Fibroblast of skin of left biceps (primary cell): ENCODE measurements around the gene IARS2.
"Not testable (repeated sequence)": the region's sequence is repeated elsewhere in the genome, so short reads cannot be mapped to it uniquely, and the experiment has no call there.

Experiments used
- DNase-seq, 2 experiments: peaks; one replicate each; pipeline ENCODE4 v3.0.0-alpha.2; 2013; ENCODE audit warnings: low read depth in 2 of 2

IARS2 gene

DNA sequence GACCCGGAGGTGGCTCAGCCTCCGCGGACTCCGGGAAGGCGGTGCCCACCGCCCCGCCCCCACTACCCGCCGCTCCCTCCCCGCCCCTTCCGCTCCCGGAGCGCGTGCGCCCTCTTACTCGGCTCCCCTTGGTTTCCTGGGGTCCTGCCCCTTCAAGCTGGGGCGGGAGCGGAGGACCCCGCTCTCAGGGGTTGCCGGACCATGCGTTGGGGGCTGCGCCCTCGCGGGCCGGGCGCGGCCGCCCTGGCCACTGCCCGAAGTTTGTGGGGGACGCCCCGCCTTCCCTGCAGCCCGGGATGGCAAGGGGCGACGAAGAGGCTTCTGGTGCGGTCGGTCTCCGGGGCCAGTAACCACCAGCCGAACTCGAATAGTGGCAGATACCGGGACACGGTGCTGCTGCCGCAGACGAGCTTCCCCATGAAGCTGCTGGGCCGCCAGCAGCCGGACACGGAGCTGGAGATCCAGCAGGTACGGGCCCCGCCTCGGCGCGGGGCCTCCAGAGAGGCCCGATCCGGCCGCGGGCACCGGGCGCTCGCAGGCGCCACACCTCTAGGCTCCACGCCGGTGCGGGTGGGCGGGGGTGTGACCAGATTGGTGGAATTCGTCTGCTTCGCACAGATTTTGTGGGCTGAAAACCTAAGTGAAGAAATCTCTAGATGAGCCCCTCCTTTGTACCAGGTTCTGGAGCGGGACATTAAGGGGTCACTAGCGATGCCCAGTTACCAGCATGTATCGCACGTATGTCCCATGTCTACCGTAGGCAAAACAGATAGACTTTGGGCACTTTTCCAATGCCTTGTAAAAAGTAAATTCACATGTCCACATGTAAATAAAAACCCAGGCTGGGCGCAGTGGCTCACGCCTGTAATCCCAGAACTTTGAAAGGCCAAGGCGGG lies at the start of gene IARS2:
TSS of gene IARS2 (plus strand) at position 117 of the 896 bp plus-strand sequence. CDS start at position 202, 85 bp downstream.
- peak; percentile 48 to 54 for DNase-seq

DNA sequence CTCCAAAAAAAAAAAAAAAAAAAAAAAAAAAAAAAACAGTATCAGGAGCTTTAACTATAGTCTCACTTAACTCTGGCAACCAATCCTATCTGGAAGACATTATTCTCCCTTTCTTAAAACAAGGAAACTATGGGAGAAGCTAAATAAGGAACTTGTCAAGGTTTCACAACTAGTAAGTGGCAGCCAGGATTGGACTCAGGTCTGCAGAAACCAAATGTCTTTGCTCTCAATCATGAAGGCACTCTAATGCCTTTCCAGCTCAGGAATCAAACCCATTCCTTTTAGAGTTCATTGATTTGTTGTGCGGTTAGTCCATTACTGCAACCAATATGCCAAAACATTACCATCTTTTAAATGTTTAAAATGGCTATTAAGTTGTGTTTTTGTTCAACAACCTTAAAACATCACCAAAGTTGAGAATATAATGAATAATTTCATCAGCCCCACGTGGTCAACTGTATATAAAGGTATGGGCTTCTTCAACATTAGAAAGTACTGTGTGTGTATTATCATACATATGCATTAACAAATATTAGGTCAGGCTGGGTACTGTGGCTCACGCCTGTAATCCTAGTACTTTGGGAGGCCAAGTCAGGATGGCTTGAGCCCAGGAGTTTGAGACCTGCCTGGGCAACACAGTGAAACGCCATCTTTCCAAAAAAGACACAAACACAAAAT lies 49.1 kb upstream of the IARS2 start:
- no peak for DNase-seq

DNA sequence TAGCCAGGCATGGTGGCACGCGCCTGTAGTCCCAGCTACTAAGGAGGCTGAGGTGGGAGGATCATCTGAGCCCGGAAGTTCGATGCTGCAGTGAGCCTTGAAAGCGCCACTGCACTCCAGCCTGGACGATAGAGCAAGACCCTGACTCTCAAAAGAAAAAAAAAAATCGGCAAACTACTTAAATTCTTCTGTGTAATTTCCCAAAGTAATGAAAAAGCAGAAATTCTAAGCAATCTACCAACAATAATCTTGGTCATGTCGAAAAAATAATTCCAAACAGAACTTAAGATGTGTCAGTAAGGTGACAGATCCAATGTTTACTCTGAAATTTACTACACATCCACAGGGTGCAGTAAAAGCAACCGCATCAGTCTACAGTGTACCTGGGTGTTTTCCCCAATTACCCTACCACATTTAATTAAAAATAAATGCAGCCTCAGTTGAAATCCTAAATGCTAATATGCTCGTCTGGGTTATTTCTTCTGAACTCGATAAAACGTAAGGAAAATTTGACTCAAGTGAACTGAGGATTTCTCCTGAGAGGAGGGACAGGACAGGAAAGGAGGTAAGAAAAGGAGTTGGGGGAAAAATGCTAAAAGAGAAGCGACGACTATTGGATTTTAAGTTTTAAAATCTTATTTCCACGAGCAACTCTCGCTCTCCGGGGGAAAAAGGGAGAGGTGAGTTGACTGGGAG lies 48.4 kb upstream of the IARS2 start:
- no peak for DNase-seq

DNA sequence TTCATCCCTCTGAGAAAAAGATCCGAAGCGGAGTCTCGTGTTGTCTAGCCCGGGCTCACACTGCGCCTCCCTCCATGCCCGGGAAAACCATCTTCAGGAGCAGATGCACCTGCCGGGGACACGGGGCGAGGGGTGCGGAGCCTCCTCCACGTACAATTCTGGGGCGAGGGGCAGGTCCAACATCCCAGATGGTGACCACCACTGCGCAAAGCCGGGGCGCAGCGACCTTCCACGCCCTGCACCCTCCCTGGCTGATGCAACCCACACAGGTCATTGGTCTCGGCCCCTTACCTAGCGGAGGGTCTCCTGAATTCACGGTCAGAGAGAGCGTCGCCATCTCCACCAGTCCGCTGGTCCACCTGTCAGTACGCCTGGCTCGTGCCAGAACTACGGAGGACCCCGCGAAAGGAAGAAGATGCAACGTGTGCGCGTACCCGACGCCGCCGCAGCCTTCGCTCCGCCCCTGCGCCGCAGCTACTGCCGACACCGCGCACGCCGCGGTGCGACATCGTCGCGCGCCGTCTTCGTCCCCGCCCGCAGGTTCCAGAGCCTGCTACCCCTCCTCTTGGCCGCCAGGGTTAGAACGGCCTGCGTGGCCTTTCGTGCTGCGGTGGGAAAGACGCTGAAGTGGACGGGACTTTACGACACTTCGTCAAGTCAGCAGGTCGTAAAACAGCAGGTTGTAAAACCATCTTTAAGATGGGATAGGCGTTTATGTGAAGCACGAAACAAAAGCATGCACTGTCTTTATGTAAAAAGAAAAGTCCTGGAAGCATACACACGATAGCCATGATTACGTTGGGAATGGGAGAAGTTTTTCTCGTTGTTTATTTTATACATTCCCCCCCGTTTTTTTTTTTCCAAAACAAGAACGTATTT lies 47.6 kb upstream of the IARS2 start, which contains the start of gene EPRS1:
TSS of gene EPRS1 (minus strand) at position 454 of the 879 bp plus-strand sequence. CDS start at position 337, 117 bp downstream.
- DNase-seq = peak; percentile 96

DNA sequence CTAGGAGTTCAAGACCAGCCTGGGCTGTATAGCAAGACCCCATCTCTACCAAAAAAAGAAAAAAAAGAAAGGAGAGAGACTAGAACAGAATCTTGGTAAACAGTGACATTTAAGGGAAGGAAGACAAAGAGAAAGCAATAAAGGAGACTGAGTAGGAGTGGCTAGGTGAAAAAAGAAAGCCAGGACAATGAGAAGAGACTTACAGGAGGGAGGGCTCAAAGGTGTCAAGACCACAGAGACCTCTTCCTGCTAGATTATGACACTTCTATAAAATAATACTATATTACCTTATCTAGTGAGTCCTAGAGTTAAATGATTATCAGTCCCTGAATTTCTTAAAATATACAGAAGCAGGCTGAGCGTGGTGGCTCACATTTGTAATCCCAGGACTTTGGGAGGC lies 37.6 kb upstream of the IARS2 start:
- no peak for DNase-seq

DNA sequence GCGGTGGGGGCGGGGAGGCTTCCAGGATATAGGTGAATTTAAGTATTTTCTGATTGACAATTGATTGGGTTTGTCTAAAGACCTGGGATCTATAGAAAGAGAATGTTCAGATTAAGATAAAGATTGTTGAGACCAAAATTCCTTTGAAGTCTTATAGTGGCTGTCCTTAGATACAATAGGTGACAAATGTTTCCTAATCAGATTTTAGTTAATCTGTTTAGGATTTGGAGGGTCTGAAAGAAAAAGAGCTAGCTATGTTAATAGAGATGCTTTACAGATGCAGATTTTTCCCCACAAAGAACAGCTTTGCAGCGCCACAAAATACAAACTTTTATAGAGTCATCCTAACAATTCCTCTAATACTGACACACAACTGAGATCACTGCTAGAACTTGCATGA lies 33.1 kb upstream of the IARS2 start:
- no peak for DNase-seq

DNA sequence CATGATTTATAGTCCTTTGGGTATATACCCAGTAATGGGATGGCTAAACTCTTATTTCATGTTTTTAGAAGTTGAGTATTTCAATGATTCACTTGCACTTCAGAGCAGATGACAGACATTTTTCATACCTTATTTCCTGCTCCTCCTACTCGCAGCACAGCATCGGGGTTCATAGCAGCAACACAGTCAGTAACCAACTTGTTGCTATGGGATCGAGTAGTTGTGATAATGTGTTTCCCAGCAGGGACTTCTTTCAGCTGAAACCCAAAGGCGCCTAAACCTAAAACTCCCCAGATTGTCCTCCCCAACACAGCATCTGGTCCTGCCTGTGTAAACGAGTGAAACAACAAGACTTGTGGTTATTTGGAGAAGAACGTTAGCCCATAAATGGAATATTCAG lies 31.3 kb upstream of the IARS2 start:
- no peak for DNase-seq

DNA sequence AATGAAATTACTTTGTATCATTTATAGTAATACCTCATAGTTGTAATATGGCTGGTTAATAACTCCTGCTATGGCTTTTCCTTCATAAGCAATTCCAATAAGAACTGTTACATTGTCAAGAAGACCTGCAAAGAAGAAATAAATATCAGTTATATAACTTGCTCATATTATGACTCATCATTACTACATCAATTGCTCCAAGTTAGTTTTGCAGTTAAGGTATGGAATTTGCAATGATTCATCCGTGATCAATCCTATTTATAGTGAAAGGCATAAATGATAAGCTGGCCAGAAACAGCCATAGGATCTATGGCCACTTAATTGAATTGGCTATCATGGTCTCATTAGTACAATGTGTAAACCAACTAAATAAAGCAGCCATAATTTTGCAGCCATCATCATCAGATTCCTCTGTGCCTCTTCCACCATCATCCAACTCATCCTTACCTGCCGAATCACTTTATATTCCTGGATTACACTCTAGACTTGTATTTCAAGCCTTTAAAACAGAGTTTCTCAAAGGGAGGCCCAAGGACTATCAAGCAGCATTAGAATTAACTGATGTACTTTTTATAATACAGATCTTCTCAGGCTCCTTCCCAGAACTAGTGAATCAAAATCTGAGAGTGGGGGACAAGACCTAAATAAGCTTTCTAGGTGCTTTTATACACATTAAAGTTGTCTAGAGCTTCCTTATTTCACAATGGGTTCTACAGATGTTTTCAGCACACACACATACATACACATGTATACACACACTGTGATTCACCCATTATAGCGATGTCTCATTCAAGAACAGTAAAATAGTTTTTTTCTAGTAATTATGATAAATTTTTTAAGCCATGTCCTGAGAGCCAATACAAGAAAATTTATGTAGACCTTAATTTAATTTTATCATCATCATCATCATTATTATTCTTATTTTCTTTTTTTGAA lies 26.4 kb upstream of the IARS2 start:
- DNase-seq = peak; percentile 18 to 33

DNA sequence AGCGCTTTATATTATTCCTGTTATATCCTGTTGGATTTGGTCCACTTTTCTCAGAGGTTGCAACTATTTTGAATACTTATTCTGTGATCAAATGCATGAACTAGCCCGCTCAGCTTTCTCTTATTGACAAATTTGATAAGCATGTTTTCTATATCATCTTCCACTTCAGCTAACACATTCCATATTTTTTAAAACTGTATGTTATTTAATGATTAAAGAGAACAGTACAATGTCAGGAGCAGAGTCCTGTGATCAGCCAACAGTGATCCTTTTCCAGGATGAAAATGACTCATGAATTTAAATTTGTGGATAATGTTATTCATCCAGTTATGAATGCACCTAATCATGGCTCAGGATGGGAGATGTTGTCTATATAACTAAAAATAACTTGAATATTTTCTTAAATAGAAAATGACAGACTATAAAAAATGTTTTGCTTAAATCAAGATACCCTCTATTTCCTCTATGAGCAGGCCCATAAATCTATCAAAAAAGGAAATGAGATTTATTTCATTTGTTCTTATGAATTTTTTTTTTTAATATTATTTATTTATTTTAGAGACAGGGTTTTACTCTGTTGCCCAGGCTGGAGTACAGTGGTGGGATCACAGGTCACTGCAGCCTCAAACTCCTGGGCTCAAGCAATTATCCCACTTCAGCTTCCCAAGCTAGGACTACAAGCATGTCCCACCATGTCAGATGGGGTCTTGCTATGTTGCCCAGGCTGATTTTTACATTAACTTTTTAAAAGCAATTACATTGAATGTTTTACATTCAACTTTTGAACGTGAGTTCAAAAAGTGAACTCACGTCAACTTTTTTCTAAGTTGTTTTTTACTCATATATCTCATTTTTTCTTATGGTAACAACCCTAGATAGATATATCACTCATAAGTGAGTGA lies 16.8 kb upstream of the IARS2 start:
- DNase-seq = no peak

DNA sequence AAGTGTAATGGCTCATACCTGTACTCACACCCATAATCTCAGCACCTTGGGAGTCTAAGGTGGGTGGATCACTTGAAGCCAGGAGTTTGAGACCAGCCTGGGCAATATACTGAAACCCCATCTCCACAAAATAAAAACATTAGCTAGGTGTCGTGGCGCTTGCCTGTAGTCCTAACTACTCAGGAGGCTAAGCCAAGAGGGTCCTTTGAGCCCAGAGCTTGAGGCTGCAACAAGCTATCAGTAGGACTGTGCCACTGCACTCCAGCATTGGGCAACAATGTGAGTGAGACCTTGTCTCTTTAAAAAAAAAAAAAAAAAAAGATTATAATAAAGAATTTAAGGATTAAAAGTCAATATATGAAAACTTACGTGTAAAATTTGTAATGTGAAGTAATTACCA lies 16.0 kb upstream of the IARS2 start:
- DNase-seq = no peak

DNA sequence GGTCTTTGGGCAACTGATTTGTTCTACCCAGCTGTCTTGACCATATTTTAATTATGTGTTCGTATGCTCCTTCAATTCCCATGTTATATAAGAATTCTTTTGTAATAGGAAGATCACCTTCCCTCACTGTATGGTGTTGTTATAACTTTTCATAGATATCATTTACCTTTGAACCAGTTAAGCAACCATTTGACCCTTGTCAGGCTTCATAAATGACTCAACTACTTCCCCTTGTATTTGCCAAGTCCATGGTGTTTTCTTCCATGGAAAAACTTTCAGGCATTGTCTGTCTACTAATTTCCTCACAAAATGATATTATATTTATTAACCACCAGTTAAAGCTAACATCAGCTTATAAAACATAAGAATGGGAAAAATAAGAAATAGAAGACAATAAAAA lies 9.5 kb upstream of the IARS2 start:
- no peak for DNase-seq

DNA sequence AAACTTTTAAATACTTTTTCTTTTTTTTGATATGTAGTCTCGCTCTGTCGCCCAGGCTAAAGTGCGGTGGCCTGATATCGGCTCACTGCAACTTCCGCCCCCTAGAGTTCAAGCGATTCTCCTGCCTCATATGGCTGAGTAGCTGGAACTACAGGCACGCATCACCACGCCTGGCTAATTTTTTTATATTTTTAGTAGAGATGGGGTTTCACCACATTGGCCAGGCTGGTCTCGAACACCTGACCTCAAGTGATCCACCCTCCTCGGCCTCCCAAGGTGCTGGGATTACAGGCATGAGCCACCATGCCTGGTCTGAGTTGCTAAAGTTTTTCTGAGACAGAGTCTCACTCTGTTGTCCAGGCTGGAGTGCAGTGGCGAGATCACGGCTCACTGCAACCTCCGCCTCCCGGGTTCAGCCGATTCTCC lies 7.7 kb upstream of the IARS2 start:
- not testable (repeated sequence) for DNase-seq

DNA sequence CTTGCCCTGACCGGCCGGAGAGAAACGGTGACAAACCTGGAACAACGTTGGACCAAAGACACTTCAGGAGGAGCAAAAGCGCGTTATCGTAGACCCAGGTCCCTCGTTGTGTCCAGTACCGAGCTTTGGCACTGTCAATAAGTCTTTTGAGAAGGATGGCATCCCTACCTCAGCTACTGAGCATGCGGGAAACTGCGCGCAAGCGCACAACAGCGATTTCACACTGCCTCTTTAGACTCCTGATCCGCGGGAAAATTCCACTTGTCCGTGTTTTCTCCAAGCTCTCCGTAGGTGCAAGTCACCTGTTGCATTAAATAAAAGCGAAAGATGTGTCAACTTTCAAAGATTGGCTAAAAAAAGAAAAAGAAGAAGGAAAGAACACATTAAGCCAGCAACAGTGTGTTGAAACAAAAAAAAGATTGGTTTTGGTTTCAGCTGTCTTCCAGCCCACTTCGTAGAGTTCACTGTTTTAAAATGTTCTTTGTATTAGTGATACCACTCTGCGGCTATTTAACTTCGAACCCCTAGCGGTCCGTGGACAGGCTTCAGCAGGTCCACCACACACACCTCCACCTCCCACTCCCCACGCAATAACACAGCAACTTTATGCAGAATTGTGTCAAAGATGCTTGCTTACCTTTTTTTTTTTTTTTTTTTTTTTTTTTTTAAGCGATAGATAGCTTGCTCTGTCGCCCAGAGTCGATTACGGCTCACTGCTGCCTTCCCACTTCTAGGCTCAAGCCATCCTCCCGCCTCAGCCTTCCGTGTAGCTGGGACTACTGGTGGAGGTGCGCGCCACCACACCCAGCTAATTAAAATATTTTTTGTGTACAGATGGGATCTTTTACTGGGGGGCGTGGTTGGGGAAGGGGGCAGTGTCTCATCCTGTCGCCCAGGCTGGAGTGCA lies 4.0 kb upstream of the IARS2 start, which contains the start of gene BPNT1:
TSS of gene BPNT1 (minus strand) at position 139 of the 907 bp plus-strand sequence. CDS start 9,942 bp downstream, outside the sequence.
- peak; percentile 73 to 75 for DNase-seq

DNA sequence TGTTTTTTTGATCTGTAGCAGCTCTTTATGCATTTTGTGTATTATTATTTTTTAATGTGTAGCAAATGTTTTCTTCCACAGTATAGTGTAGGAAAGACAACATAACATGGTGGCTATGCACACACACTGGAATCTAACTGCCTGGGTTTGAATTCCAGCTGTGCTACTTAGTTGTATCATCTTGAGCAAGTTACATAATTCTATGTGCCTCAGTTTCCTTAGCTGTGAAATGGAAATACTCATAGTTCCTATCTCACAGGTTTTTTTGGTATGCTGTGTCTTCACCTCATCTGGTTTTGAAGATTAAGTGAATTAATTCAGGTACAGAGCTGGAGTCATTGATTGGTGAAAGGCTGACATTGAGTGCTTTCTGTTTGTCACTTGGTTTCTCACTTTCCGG lies 1.2 kb upstream of the IARS2 start:
- no peak for DNase-seq

DNA sequence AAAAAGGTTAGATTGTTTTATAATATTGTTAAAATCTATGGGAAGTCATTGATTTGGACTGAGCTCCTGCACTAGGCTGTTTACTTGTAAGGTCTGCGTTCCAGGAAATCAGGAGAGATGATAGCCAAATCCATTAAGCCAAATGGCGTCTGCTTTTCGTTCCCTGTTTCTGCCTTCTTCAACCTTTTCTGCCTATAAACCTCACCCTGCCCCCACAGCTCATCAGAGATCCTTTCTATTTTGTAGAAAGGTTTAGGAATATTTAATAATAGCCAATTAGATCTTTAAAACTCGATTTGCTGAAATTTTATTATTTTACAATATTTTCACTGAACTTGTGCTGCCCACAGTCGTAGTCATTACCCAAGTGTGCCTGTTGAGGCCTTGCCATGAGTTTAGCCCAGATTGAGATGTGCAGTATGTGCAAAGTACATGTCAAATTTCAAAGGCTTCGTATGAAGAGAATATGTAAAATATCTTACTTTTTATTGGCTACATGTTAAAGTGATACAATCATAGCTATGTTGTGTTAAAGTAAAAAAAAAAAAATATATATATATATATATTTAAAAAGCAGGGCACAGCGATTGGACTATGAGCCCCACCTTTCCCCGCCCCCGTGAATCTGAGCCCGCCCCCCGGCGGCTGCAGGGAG lies 444 bp upstream of the IARS2 start:
- no peak for DNase-seq

DNA sequence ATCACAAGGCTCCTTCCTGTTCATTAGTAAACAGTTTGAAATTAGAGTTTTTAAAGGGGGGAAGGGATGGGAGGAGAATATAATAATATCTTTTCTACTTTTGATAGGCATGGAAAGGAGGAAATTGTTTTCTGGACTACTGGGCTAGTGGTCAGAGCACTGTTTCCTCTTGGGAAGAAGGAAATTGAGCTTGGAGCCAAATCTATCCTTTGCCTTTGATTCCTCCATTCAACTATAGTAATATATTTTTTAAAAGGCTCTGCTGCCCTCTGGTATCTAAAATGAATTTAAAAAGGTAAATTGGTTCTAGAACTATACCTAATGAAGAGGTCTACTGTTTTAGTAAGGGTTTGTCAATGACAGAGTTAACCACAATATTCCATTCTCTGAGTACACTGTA lies 5.9 kb downstream of the IARS2 start:
- DNase-seq = no peak

DNA sequence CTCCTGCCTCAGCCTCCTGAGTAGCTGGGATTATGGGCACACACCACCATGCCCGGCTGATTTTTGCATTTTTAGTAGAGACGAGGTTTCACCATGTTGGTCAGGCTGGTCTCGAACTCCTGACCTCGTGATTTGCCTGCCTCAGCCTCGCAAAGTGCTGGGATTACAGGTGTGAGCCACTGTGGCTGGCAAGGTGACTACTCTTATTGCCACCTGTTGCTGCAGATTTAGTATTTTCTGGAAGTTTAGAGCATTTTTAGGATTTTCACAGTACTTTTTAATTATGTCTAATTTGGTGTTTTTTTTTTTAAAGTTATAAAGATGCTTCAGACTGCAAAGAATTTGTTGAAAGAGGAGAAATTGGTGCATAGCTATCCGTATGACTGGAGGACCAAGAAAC lies 16.5 kb downstream of the IARS2 start:
- not testable (repeated sequence) for DNase-seq
